NCI-H82 treated with DMSO at 0.1 percent for 48 hours (cell line): ENCODE results near the gene ACACB.
"Not testable (repeated sequence)": the region's sequence is repeated elsewhere in the genome, so short reads cannot be mapped to it uniquely, and the experiment has no call there.

Experiments
- DNase-seq: peaks from one replicate; lab custom pipeline; 2025; ENCODE audit not compliant: unreplicated experiment; lab: John Stamatoyannopoulos, UW

The ACACB gene

DNA sequence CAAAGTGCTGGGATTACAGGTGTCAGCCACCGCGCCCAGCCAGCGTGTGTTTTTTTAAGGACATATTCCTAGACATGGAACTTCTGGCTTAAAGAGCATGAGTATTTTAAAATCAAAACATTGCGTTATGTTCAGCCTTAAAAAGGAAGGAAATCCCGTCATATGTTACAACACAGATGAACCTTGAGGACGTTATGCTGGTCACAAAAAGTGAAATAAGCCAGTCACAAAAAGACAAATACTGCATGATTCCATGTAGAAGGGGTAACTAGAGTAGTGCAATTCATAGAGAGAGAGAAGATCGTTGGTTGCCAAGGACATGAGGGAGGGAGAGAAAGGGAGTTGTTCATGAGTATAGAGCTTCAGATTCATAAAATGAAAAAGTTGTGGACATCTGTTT is 53.9 kb downstream of the ACACB start:
- no peak for DNase-seq

DNA sequence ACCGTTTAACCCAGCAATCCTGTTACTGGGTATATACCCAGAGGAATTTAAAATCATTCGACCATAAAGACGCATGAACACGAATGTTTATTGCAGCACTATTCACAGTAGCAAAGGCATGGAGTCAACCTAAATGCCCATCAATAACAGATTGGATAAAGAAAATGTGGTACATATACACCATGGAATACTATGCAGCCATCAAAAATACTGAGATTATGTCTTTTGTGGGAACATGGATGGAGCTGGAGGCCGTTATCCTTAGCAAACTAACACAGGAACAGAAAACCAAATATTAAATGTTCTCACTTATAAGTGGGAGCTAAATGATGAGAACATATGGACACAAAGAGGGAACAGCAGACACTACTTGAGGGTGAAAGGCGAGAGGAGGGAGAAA is 56.4 kb downstream of the ACACB start:
- DNase-seq = not testable (repeated sequence)

DNA sequence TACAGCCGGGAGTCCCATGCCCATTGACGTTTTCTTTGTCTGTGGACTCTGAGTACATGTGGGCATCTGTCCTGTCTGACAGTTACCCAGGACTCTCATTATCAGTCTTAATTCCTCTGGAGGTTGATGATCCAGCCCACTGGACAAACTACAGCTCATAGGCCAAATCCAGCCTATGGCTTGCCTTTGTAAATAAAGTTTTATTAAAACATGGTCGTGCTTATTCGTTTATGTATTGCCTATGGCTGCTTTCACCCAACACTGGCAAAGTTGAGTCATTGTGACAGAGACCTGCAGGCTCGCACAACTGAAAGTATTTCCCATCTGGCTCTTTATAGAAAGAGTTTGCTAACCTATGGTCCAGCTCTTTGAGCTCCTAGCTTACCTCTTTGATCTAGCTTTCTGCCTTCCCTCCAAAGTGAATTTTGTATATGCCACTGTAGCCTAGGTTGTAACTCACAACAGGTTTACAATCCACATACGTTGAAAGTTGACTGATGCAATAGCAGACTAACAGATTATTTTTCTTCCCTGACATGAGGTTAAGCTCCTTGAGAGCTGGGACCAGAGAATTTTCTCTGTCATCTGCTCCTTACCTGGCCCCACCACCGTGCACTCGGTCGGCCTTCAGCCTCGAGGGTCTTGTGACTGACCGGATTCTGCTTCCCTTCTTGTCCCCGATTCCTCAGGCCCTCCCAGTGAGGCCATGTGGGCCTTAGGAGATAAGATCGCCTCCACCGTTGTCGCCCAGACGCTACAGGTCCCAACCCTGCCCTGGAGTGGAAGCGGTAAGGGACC is 57.3 kb downstream of the ACACB start:
- no peak for DNase-seq

DNA sequence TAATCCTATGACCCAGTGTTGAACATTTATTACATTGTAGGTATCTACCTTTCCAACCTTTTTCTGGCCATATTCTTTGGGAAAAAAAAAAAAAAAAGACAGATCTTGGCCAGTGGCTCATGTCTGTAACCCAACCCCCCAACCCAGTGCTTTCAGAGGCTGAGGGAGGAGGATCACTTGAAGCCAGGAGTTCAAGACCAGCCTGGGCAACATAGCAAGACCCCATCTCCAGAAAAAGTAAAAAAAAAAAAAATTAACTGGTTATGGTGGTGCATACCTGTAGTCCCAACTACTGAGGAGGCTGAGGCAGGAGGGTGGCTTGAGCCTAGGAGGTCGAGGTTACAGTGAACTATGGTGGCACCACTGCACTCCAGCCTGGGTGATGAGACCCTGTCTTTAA is 58.1 kb downstream of the ACACB start:
- DNase-seq = no peak

DNA sequence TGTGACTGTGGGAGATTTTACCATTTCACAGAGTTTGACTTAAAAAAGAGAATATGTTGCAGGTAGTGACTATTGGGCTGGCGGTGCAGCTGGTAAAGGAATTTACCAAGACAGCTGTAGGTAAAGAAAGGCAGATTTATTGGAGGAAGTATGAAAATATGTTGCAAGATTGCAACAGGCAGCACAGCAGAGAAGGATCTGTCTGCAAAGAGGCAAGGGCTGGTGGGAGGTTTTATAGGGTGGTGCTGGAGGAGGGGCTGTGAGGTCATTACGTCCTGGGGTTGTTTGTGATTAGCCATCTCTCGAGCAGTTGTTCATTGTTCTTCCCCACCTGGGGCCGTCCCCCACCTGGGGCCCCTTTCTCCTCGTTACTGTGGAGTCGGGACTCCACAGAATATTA is 62.1 kb downstream of the ACACB start:
- no peak for DNase-seq

DNA sequence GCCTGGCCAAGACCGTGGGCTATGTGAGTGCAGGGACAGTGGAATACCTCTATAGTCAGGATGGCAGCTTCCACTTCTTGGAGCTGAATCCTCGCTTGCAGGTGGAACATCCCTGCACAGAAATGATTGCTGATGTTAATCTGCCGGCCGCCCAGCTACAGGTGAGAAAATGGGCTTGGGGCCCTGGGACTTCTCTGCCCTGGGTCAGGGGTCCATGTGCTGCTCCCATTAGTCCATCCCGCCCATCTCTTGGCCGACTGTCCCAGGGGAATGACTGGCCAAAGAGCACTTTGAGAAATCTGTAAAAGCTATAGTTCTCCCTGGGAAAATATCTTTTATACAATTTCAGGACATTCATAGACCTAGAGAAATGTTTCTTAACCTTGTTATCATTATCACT is 63.5 kb downstream of the ACACB start:
- DNase-seq = no peak

DNA sequence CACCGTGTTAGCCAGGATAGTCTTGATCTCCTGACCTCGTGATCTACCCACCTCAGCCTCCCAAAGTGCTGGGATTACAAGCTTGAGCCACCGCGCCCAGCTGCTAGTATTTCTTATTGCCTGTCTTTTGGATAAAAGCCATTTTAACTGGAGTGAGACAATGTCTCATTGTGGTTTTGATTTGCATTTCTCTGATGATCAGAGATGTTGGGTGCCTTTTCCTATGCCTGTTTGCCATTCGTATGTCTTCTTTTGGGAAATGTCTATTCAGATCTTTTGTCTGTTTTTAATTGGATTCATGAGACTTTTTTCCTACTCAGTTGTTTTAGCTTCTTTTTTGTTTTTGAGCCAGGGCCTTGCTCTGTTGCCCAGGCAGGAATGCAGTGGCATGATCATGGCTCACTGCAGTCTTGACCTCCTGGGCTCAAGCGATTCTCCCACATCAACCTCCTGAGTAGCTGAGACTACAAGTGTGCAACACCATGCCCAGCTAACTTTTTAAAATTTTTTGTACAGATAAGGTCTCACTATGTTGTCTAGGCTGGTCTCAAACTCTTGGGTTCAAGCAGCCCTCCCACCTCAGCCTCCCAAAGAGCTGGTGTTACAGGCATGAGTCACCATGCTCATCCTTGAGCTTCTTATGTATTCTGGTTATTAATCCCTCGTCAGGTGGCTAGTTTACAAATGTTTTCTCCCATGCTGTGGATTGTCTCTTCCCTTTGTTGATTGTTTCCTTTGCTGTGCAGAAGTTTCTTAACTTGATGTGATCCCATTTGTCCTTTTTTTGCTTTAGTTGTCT is 65.9 kb downstream of the ACACB start:
- DNase-seq = no peak

DNA sequence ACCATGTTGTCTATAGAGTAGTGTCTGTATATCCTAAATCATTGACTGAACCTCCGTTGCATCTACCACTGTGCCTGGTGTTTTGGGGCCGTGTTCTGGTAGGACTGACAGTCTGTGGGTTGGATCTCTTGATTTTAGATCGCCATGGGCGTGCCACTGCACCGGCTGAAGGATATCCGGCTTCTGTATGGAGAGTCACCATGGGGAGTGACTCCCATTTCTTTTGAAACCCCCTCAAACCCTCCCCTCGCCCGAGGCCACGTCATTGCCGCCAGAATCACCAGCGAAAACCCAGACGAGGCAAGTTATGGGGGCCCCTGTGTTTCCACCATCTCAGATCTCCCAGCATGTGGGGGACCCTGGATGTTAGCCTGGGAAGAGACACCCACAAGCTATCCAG is 69.1 kb downstream of the ACACB start:
- no peak for DNase-seq

DNA sequence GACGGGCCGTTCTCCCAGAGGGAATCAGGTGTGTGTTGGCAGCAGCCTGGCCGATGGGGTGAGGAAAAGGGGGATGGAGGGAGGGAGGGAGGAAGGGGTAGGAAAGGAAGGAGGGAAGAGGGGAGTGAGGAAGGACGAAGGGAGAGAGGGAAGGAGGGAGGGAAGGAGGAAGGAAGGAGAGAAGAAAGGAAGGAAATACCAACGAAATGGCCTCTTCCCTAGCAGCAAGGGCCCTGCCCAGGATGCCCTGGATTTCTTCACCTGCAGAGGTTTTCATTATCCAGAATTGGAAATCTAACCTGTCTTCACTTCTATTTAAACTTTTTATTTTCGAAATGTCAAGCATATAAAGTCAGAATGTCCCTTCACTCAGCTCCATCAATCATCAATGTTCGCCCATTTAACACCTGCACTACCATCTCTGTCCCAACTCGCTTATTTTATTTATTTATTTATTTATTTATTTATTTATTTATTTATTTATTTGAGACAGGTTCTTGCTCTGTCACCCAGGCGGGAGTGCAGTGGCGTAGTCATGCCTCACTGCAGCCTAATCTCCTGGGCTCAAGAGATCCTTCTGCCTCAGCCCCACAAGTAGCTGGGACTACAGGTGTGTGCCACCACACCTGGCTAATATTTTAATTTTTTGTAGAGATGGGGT is 70.7 kb downstream of the ACACB start:
- DNase-seq = no peak

DNA sequence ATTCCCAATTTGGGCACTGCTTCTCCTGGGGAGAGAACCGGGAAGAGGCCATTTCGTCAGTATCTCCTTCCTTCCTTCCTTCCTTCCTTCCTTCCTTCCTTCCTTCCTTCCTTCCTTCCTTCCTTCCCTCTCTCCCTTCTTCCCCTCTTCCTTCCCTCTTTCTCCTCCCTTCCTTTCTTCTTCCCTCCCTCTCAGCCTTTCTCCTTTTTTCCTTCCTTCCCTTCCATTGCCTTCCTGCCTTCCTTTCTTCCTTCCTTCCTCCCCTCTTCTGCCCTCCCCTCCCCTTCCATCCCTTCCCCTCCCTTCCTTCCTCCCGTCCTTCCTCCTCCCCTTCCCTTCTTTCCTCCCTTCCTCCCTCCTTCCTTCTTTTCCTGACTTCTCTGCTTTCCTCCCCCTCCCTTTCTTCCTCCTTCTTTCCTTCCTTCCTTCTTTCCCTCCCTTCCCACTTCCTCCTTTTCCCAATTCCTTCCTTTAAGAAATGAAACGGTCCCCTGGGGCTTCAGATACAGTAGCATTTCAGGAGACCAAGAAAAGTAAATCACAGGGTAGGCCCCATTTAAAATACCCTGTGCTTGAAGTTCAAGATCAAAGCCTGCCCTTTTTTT is 71.8 kb downstream of the ACACB start:
- no peak for DNase-seq

DNA sequence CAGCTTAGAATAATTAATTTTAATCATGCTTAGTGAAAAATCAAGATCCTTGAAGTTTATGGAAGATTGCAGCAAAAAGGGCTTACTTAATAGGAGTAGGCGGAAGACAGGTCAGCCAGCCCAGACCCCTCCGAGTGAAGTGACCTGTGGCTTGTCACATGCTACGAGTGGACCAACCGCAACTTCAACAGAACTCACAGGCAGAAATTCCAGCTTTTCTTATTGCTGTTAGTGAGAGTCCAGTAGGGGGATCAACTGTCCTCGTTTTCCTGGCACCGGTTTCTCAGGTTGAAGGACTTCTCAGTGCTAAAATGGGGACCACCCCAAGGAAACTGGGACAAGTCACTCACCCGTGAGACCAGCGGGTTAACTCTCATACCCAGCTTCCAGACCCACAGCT is 72.9 kb downstream of the ACACB start:
- DNase-seq = no peak

DNA sequence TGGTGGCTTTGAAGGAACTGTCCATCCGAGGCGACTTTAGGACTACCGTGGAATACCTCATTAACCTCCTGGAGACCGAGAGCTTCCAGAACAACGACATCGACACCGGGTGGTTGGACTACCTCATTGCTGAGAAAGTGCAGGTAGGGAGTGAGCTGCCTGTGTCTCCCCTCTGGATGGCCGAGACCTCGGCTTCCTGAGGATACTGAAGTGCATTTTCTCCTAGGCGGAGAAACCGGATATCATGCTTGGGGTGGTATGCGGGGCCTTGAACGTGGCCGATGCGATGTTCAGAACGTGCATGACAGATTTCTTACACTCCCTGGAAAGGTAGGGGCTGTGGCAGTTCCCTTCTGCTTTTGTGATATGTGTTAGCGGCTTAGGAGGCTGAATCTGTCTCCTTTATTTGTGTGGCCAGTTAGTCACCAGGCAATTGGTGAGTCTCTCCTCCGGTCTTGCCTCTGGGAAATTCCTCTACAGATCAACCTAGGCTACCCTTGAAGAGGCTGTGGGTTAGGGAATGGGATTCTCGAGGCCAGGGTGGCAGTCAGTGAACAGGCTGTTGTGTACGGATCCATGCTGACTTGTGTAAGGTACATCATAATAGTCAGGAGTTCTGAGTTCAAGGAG is 75.3 kb downstream of the ACACB start:
- no peak for DNase-seq

DNA sequence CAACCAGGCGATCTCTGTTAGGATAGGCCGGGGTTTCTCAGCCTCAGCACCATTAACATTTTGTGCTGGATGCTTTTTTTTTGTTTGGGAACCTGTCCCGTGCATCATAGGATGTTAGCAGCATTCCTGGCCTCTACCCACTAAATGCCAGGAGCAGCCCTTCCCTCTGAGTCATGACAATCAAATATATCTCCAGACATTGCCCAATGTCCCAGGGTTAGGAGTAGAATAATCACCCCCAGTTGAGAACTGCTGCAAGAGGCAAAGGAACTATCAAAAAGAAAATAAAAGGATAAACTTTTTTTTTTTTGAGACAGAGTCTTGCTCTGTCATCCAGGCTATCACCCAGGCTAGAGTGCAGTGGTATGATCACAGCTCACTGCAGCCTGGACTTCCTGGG is 76.0 kb downstream of the ACACB start:
- DNase-seq = no peak

DNA sequence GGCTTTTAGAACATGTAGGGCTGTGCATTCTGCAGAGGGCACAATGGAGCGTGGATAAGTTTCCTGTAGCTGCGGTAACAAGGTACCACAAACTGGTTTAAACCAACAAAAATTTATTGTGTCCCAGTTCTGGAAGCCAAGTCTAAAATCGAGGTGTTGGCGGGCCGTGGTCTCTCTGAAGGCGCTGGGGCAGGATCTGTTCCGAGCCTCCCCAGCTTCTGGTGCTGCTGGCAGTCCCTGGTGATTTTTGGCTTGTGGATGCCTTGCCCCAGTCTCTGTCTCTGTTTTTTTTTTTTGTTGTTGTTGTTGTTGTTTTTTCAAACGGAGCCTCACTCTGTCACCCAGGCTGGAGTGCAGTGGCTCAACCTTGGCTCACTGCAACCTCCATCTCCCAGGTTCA is 77.5 kb downstream of the ACACB start:
- no peak for DNase-seq

DNA sequence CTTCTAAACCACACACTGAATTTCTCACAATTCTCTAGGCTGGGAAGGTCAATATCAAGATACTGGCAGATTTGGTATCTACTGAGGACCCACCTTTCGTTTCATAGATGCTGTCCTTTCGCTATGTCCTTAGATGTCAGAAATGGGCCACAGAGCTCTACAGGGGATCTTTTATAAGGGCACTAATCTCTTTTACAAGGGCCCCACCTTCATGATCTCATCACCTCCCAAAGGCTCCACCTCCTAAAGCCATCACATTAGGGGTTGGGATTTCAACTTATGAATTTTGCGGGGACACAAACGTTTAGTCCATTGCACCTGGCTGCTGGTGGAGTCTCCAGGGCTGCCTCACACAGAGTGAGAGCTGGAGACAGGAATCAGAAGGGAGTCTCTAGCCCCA is 79.9 kb downstream of the ACACB start:
- DNase-seq = no peak

DNA sequence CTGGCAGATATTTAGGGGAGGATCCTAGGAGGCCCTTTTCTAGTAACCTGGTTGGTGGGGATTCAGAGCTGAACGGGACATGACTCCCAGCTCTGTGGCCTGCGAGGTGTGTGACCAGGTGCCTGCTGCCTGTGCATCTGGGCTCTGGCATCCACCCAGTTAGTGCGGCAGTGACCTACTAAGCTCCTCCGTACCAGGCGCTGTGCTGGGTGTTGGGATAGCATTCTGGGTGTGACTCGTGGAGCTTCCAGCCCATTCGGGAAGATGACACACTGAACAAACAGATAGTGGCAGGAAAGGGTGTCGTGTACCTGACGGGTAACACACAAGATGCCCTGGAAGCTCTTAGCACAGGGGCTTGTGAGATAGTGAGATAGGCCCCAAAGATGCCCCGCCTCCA is 80.9 kb downstream of the ACACB start:
- DNase-seq = no peak

DNA sequence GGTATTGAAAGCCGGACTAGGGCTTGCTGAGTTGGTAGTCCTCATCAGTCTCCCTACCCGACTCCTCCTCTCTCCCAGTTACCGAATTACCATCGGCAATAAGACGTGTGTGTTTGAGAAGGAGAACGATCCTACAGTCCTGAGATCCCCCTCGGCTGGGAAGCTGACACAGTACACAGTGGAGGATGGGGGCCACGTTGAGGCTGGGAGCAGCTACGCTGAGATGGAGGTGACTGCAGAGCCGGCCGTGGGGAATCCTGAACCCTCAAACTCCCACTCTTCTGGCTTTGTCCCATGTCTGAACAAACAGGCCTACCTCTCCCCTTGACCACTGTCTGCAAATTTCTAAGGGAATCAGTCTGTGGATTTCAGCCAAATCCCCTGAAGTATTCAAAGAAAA is 82.9 kb downstream of the ACACB start:
- no peak for DNase-seq

DNA sequence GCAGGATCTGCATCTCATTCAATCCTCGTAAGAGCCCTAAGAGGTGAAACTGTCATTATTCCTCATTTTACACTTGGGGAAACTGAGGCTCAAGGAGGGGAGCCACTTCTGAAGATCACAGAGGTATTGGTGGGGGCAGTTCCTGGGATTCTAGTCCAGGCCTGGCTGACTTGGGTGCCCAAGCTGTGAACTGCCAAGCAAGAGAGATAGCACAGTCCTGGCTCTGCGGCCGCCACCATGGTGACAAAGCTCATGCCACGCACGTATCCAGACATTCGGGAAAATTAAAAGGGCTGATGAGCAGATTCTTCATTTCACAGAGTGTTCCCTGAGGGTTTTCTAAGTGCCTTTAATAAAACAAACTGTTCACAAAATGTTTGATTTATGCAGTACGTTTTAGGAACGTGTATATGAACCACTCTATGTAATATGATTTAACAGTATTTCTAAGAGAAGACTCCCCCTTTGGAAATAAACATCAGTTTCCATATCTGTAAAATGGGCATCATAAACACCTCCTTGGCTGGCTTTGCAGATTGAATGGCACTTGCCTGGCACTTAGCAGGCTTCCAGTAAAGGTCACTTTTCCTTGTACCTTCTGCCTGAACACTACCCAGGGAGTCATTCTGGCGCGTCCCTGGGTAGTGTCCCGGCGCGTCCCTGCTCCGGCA is 84.6 kb downstream of the ACACB start:
- no peak for DNase-seq

DNA sequence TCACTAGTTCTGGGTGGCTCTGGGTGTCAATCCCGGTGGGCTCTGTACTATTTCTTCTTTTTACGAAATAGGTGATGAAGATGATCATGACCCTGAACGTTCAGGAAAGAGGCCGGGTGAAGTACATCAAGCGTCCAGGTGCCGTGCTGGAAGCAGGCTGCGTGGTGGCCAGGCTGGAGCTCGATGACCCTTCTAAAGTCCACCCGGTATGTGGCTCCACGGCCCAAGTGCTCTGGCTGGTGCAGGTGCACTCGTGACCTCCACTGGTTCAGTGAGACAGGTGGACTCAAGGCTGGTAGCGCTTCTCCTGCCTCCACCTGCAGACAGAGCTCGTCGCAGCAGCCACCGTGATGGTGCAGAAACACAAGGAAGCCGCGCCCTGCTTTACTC is 85.1 kb downstream of the ACACB start:
- DNase-seq = no peak

DNA sequence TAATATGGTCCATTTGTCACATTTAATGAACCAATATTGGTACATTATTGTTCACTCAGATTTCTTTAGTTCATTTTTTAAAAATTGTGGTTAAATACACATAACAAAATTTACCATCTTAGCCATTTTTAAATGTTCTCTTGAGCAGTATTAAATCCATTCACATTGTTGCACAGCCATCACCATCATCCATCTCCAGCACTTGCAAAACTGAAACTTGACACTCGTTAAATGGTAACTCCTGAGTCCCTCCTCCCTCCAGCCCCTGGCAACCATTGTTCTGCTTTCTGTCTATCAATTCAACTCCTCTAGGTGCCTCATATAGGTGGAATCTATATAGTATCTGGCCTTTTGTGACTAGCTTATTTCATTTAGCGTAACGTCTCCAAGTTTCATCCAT is 86.4 kb downstream of the ACACB start:
- no peak for DNase-seq

DNA sequence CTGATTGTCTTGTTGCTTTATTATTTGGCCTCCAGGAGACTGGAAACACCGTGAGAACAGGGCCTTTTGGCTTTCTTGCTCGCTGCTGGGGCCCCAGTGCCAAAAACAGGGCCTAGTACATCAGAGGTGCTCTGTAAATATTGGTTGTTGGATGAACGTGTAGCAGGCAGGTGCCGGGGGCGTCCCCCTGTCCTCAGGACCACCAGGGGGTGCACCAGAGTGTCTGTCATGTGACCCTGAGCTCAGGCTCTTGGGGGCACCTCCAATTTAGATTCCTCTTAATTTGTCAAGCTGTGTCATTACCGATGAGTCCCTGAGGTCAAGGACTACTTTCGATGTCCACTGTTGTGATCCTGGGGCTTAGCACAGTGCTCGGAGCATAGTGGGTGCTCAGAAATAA is 87.1 kb downstream of the ACACB start:
- DNase-seq = no peak
